GM23338 (cell line): ENCODE data around the gene VCL. TPM values are rescaled to one million over a fixed set of nuclear protein-coding genes. Genes with fewer than 3 reads are reported as not detected.

Experiments
- ATAC-seq: fragments of 200-7000 bp; cut with Tn5 transposase; 3 replicates; pipeline ENCODE4 v1.9.1; 2020
- DNase-seq: peaks from one replicate; pipeline ENCODE4 v3.0.0-alpha.2; 2015; ENCODE audit warnings: low spot score
- H2AFZ ChIP-seq: fragments of 200-600 bp; sonication (generic); 2 replicates; pipeline ENCODE4 v1.8.0; 2016; ENCODE audit warnings: antibody characterized with exemption, mild to moderate bottlenecking, moderate library complexity
- H3F3A ChIP-seq: fragments of 200-600 bp; sonication (generic); replicated peaks from 2 replicates; pipeline ENCODE4 v1.8.0; 2017; ENCODE audit warnings: antibody characterized with exemption, mixed run types, low read depth
- H3K27ac ChIP-seq: fragments of 200-600 bp; sonication (generic); 2 replicates; pipeline ENCODE4 v1.6.1; 2016; ENCODE audit warnings: low read depth
- H3K27me3 ChIP-seq: fragments of 200-600 bp; sonication (generic); 2 replicates; pipeline ENCODE4 v1.8.0; 2016; ENCODE audit warnings: mild to moderate bottlenecking, mixed run types, moderate library complexity; ENCODE audit not compliant: insufficient read depth
- H3K36me3 ChIP-seq: fragments of 200-600 bp; sonication (generic); 2 replicates; pipeline ENCODE4 v1.8.0; 2016; ENCODE audit warnings: mild to moderate bottlenecking; ENCODE audit not compliant: insufficient read depth
- H3K4me1 ChIP-seq: fragments of 200-600 bp; sonication (generic); 2 replicates; pipeline ENCODE4 v1.8.0; 2016; ENCODE audit warnings: mild to moderate bottlenecking, moderate library complexity; ENCODE audit not compliant: insufficient read depth
- H3K4me2 ChIP-seq: fragments of 200-600 bp; sonication (generic); 2 replicates; pipeline ENCODE4 v1.7.1; 2017; ENCODE audit warnings: mixed run types
- H3K4me3 ChIP-seq: fragments of 200-600 bp; sonication (generic); 2 replicates; pipeline ENCODE4 v1.6.1; 2016; ENCODE audit warnings: mixed run types
- H3K79me2 ChIP-seq: fragments of 200-600 bp; sonication (generic); replicated peaks from 2 replicates; pipeline ENCODE4 v1.8.0; 2017; ENCODE audit warnings: mild to moderate bottlenecking; ENCODE audit not compliant: insufficient read depth
- H3K9me2 ChIP-seq: fragments of 200-600 bp; sonication (generic); 2 replicates; pipeline ENCODE4 v1.8.0; 2017; ENCODE audit not compliant: insufficient read depth
- H4K20me1 ChIP-seq: fragments of 200-600 bp; sonication (generic); replicated peaks from 2 replicates; pipeline ENCODE4 v1.8.0; 2017; ENCODE audit warnings: mild to moderate bottlenecking; ENCODE audit not compliant: insufficient read depth
- H3K27ac Mint-ChIP-seq: 2 replicates; pipeline ENCODE4 v1.8.0; 2020; ENCODE audit warnings: inconsistent platforms, mild to moderate bottlenecking, moderate library complexity, mixed read lengths
- H3K27me3 Mint-ChIP-seq: 3 replicates; pipeline ENCODE4 v1.8.0; 2022; ENCODE audit warnings: low read depth, mild to moderate bottlenecking, moderate library complexity, mixed read lengths, inconsistent platforms; ENCODE audit not compliant: insufficient read depth, poor library complexity
- H3K36me3 Mint-ChIP-seq: 3 replicates; pipeline ENCODE4 v1.8.0; 2021; ENCODE audit warnings: low read depth, mild to moderate bottlenecking, inconsistent platforms, moderate library complexity, mixed read lengths
- H3K4me1 Mint-ChIP-seq: 3 replicates; pipeline ENCODE4 v1.8.0; 2020; ENCODE audit warnings: mild to moderate bottlenecking, inconsistent platforms, mixed read lengths
- H3K4me3 Mint-ChIP-seq: 3 replicates; pipeline ENCODE4 v1.8.0; 2021; ENCODE audit warnings: moderate library complexity, mild to moderate bottlenecking, inconsistent platforms, mixed read lengths
- H3K9me3 Mint-ChIP-seq: 3 replicates; pipeline ENCODE4 v1.8.0; 2020; ENCODE audit warnings: moderate library complexity, mild to moderate bottlenecking, inconsistent platforms, mixed read lengths
- CREB1 ChIP-seq: fragments of 250-450 bp; sonication (Bioruptor Pico); IDR thresholded peaks from 2 replicates; pipeline ENCODE4 v1.5.0; 2020; ENCODE audit warnings: low read depth, mild to moderate bottlenecking, moderate library complexity
- ETS1 ChIP-seq: IDR thresholded peaks from 2 replicates; pipeline ENCODE4 v1.6.1; 2016; ENCODE audit warnings: antibody characterized with exemption
- EZH2 ChIP-seq: fragments of 200-600 bp; sonication (generic); IDR thresholded peaks from one replicate; pipeline ENCODE4 v1.8.0; 2017; ENCODE audit warnings: antibody characterized with exemption, mild to moderate bottlenecking, low read depth; ENCODE audit not compliant: unreplicated experiment
- EZH2phosphoT487 ChIP-seq: fragments of 200-600 bp; sonication (generic); IDR thresholded peaks from one replicate; pipeline ENCODE4 v1.8.1; 2018; ENCODE audit warnings: antibody characterized with exemption; ENCODE audit not compliant: unreplicated experiment
- NANOG ChIP-seq: IDR thresholded peaks from 2 replicates; pipeline ENCODE4 v1.6.1; 2016; ENCODE audit warnings: antibody characterized with exemption, borderline replicate concordance
- POLR2AphosphoS5 ChIP-seq: IDR thresholded peaks from 2 replicates; pipeline ENCODE4 v1.6.1; 2016; ENCODE audit warnings: antibody characterized with exemption, low read depth
- REST ChIP-seq: IDR thresholded peaks from one replicate; pipeline ENCODE4 v1.6.1; 2018; ENCODE audit warnings: antibody characterized with exemption; ENCODE audit not compliant: unreplicated experiment
- STAT1 ChIP-seq: IDR thresholded peaks from one replicate; pipeline ENCODE4 v1.6.1; 2016; ENCODE audit warnings: antibody characterized with exemption; ENCODE audit not compliant: unreplicated experiment
- ZNF114 ChIP-seq: fragments of 250-450 bp; sonication (Bioruptor Pico); IDR thresholded peaks from 2 replicates; pipeline ENCODE4 v1.5.0; 2020; ENCODE audit warnings: mild to moderate bottlenecking, moderate library complexity
- ZNF331 ChIP-seq: fragments of 250-450 bp; sonication (Bioruptor Pico); IDR thresholded peaks from 2 replicates; pipeline ENCODE4 v1.5.0; 2020; ENCODE audit warnings: low read depth, mild to moderate bottlenecking, moderate library complexity
- ZNF462 ChIP-seq: fragments of 250-450 bp; sonication (Bioruptor Pico); IDR thresholded peaks from 2 replicates; pipeline ENCODE4 v1.5.0; 2020; ENCODE audit warnings: mild to moderate bottlenecking, moderate library complexity
- polyA plus RNA-seq: library from polyadenylated mRNA; unstranded; fragments of >200 nt; fragmentation: Nextera tagmentation; extraction: Ambion mirVana; gene quantifications from 2 replicates; pipeline ENCODE4 v1.2.1, GENCODE V29; 2016
- total RNA-seq: library from RNA; depleted of rRNA; stranded (reverse); fragments of >200 nt; shearing (Covaris generic); gene quantifications from 2 replicates; pipeline ENCODE4 v1.2.3, GENCODE V29; 2014

Gene VCL
- total and polyA plus RNA-seq, 2 experiments from 2014 or later = 60.7 to 254 TPM

- TF ChIP-seq REST (no peak), ETS1 (no peak), ZNF331 (no peak), STAT1 (no peak), EZH2 (no peak), POLR2AphosphoS5 (no peak), ZNF114 (CRISPR knock-in tag) (no peak), CREB1 (CRISPR knock-in tag) (no peak), NANOG (no peak)
Measured at GRCh38 chr10:74011017-74011416, 13.1 kb downstream of the VCL start (continued).

- Histone ChIP-seq H3K9me2 (no peaks in the 10 kb centered on the region), H3K27ac (peak overlapping the region; percentile 2; the same call in 1 of the 2 replicates), H3K4me2 (0 out of 2 replicates have a peak overlapping the region, but pooled peaks have one; percentile 2), H3K4me1 (peaks cover 32% of the 10 kb centered on the region), H3F3A (peaks cover 3% of the 10 kb centered on the region; the same call in 1 of the 2 replicates), H3K36me3 (no peaks in the 10 kb centered on the region), H2AFZ (no peak overlapping the region), H4K20me1 (peaks cover 75% of the 10 kb centered on the region), H3K27me3 (no peaks in the 10 kb centered on the region), H3K4me3 (no peak overlapping the region), H3K79me2 (peaks cover 99% of the 10 kb centered on the region)
- no peak for ATAC-seq
- DNase-seq = no peak
- Mint-ChIP-seq H3K27ac (peak overlapping the region; percentile 74; the same call in 1 of the 2 replicates), H3K4me1 (peaks cover 45% of the 10 kb centered on the region), H3K4me3 (no peak overlapping the region), H3K27me3 (peaks cover 11% of the 10 kb centered on the region), H3K9me3 (no peaks in the 10 kb centered on the region), H3K36me3 (peaks cover 39% of the 10 kb centered on the region; the same call in 2 of the 3 replicates)
- TF ChIP-seq POLR2AphosphoS5 (no peak), EZH2phosphoT487 (no peak), ZNF331 (no peak), ZNF462 (CRISPR knock-in tag) (no peak)
Measured at GRCh38 chr10:74011770-74012169, 13.9 kb downstream of the VCL start.
